HepG2 (cell line): ENCODE measurements around the gene ZNF132. TPM values are rescaled to one million over a fixed set of nuclear protein-coding genes. Genes with fewer than 3 reads are reported as not detected.
A peak's percentile ranks its signal among the peaks of the same experiment; 100 is the strongest.

Experiments used
- ARNT2 ChIP-seq: sonication (generic); formaldehyde crosslinking; IDR thresholded peaks from 2 replicates; pipeline ENCODE4 v1.8.0; 2022; ENCODE audit warnings: mild to moderate bottlenecking, low read depth, missing genetic modification reagents, moderate library complexity
- CC2D1A ChIP-seq: sonication (generic); formaldehyde crosslinking; IDR thresholded peaks from 2 replicates; pipeline ENCODE4 v1.8.1; 2023; ENCODE audit warnings: mild to moderate bottlenecking, missing genetic modification reagents
- FIP1L1 ChIP-seq: fragments of 200-400 bp; formaldehyde crosslinking; IDR thresholded peaks from 2 replicates; pipeline ENCODE4 v1.6.1; 2018; ENCODE audit warnings: low read depth, mild to moderate bottlenecking, low read length, moderate library complexity, borderline replicate concordance; ENCODE audit not compliant: insufficient read depth
- GABPA ChIP-seq, 2 experiments: IDR thresholded peaks; 2 replicates each; pipeline ENCODE4 v1.6.1; 2011 to 2016; ENCODE audit warnings: low read depth in 2 of 2, low read length in 1 of 2, missing biosample characterization in 1 of 2, missing genetic modification characterization in 1 of 2
- IRF2 ChIP-seq: IDR thresholded peaks from 2 replicates; pipeline ENCODE4 v1.6.1; 2018; ENCODE audit warnings: missing genetic modification reagents, missing compliant biosample characterization
- ISL2 ChIP-seq: sonication (generic); formaldehyde crosslinking; IDR thresholded peaks from 2 replicates; pipeline ENCODE4 v1.5.0; 2020; ENCODE audit warnings: missing genetic modification reagents
- JUND ChIP-seq: sonication (generic); formaldehyde crosslinking; IDR thresholded peaks from 2 replicates; pipeline ENCODE4 v1.8.0; 2022; ENCODE audit warnings: mild to moderate bottlenecking, missing genetic modification reagents
- NKX3-1 ChIP-seq: sonication (generic); formaldehyde crosslinking; IDR thresholded peaks from 2 replicates; pipeline ENCODE4 v1.5.0; 2020; ENCODE audit warnings: missing genetic modification reagents
- PAWR ChIP-seq: sonication (generic); formaldehyde crosslinking; IDR thresholded peaks from 2 replicates; pipeline ENCODE4 v1.4.0; 2020; ENCODE audit warnings: missing genetic modification reagents, mild to moderate bottlenecking, borderline replicate concordance
- POLR2A ChIP-seq, 2 experiments: IDR thresholded peaks; 2 replicates each; pipeline ENCODE4 v1.6.1; 2011; ENCODE audit warnings: low read depth in 2 of 2, low read length in 2 of 2, mild to moderate bottlenecking in 1 of 2, moderate library complexity in 1 of 2; ENCODE audit not compliant: insufficient read depth in 1 of 2
- SNAI1 ChIP-seq: sonication (generic); formaldehyde crosslinking; IDR thresholded peaks from 2 replicates; pipeline ENCODE4 v1.5.0; 2020; ENCODE audit warnings: mild to moderate bottlenecking, missing genetic modification reagents, borderline replicate concordance
- ZBTB3 ChIP-seq: sonication (generic); formaldehyde crosslinking; IDR thresholded peaks from 2 replicates; pipeline ENCODE4 v1.4.0; 2020; ENCODE audit warnings: low read depth, mild to moderate bottlenecking, moderate library complexity, missing genetic modification reagents, borderline replicate concordance
- ZKSCAN8 ChIP-seq: IDR thresholded peaks from 2 replicates; pipeline ENCODE4 v1.6.1; 2016; ENCODE audit warnings: borderline replicate concordance, missing genetic modification reagents, missing compliant biosample characterization
- ZNF138 ChIP-seq: sonication (generic); formaldehyde crosslinking; IDR thresholded peaks from 2 replicates; pipeline ENCODE4 v1.5.0; 2020; ENCODE audit warnings: mild to moderate bottlenecking, low read depth, missing genetic modification reagents
- ZNF446 ChIP-seq: sonication (generic); formaldehyde crosslinking; IDR thresholded peaks from 2 replicates; pipeline ENCODE4 v1.5.0; 2020; ENCODE audit warnings: mild to moderate bottlenecking, missing genetic modification reagents
- ZNF570 ChIP-seq: sonication (generic); formaldehyde crosslinking; IDR thresholded peaks from 2 replicates; pipeline ENCODE4 v1.4.0; 2020; ENCODE audit warnings: mild to moderate bottlenecking, missing genetic modification reagents, borderline replicate concordance
- ZNF619 ChIP-seq: sonication (generic); formaldehyde crosslinking; IDR thresholded peaks from 2 replicates; pipeline ENCODE4 v1.4.0; 2020; ENCODE audit warnings: mild to moderate bottlenecking, missing genetic modification reagents
- ZSCAN21 ChIP-seq: sonication (generic); formaldehyde crosslinking; IDR thresholded peaks from 2 replicates; pipeline ENCODE4 v1.8.0; 2022; ENCODE audit warnings: mild to moderate bottlenecking, missing genetic modification reagents, moderate library complexity, borderline replicate concordance
- ZSCAN29 ChIP-seq: sonication (generic); formaldehyde crosslinking; conservative IDR thresholded peaks from 2 replicates; pipeline ENCODE4 v1.4.0; 2020; ENCODE audit warnings: mild to moderate bottlenecking, missing genetic modification reagents
- polyA plus RNA-seq, 8 experiments: library from polyadenylated mRNA; depleted of rRNA in 3 of 8; stranded (reverse) in 7 of 8; unstranded in 1 of 8; fragments of >200 nt; fragmentation: Illumina TruSeq in 4 of 8; extraction: Trizol in 4 of 8; gene quantifications; 2 replicates each; pipeline versions ENCODE4 v1.2.1 to v1.2.3, GENCODE V29; 2011 to 2016; ENCODE audit warnings: low read depth in 4 of 8, missing spikeins in 1 of 8, mixed read lengths in 1 of 8; ENCODE audit not compliant: insufficient read depth in 1 of 8
- total RNA-seq, 5 experiments: library from RNA; depleted of rRNA; stranded (reverse); fragments of >200 nt; fragmentation: Illumina TruSeq; extraction: Trizol; gene quantifications; 2 replicates each; pipeline ENCODE4 v1.2.3, GENCODE V29; 2016; ENCODE audit warnings: low read depth in 1 of 5
- TF ChIP-seq, protein P1 (sequence below): sonication (generic); formaldehyde crosslinking; IDR thresholded peaks from 2 replicates; pipeline ENCODE4 v1.4.0; 2020; ENCODE audit warnings: missing genetic modification reagents
- TF ChIP-seq, protein P2 (sequence below): sonication (generic); formaldehyde crosslinking; IDR thresholded peaks from 2 replicates; pipeline ENCODE4; 2020; ENCODE audit warnings: missing genetic modification reagents, mild to moderate bottlenecking, borderline replicate concordance
- TF ChIP-seq, protein P3 (sequence below): IDR thresholded peaks from 2 replicates; pipeline ENCODE4 v1.6.1; 2016; ENCODE audit warnings: low read depth, control low read depth
- TF ChIP-seq, protein P4 (sequence below): sonication (generic); formaldehyde crosslinking; IDR thresholded peaks from 2 replicates; pipeline ENCODE4 v1.8.0; 2022; ENCODE audit warnings: mild to moderate bottlenecking, missing genetic modification reagents, moderate library complexity

Gene ZNF132
- total and polyA plus RNA-seq, 2 of the 13 experiments (the other 11 are each of a cell fraction or from before 2014, with no cell fraction given) = not detected

DNA sequence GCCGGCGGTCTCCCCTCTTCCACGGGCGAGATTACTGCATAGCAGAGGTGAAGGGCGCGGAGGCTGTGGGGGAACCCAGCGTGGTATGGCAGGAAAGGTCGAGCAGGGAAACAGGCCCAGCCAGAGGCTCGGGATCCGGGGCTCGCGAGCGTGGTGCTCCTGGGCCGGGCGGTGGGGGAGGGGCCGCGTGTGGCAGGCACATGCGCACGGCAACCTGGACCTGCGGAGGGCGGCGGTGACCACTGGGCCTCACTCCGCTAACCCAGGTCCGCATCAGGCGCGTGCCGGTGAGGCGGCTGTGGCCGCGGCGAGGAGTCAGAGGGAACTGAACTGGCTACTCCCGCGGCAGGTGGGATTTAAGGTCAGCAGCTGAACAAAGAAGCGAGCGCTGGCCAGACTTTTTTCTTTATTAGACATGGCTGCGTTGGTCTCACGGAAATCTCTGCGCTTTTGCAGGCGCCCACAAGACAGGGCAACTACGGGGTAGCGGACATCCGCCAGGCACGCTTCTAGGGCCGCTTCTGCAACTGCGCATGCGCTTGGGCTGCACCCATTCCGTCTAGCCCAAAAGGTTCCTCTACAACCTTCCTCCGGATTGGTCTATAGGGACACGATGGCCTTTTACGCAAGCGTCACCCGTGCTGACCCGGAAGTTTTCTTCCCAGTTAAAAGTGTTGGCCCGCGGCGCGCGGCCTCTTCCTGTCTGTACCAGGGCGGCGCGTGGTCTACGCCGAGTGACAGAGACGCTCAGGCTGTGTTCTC is 53.2 kb downstream of the ZNF132 start, which contains the start of gene RPS5 (continued):
- TF ChIP-seq ZKSCAN8 (CRISPR knock-in tag) (peak; percentile 59; the same call in 1 of the 2 replicates), NKX3-1 (CRISPR knock-in tag) (peak; percentile 76; the same call in 1 of the 2 replicates), ZNF619 (CRISPR knock-in tag) (no peak), PAWR (CRISPR knock-in tag) (no peak), ZBTB3 (CRISPR knock-in tag) (0 out of 2 replicates have a peak, but pooled peaks have one; percentile 47), POLR2A (IDR thresholded peaks at IDR 0.05; ENCODE audit: insufficient read depth in 1 of 2, low read depth in 2 of 2, low read length in 2 of 2) (peak; percentile 85 to 98), IRF2 (peak; percentile 87), JUND (CRISPR knock-in tag) (0 out of 2 replicates have a peak, but pooled peaks have one; percentile 33), ZNF138 (CRISPR knock-in tag) (peak; percentile 84; the same call in 1 of the 2 replicates), ZNF570 (CRISPR knock-in tag) (peak; percentile 35; the same call in 1 of the 2 replicates), ZSCAN29 (peak; percentile 48; the same call in 1 of the 2 replicates), SNAI1 (CRISPR knock-in tag) (peak; percentile 86), ISL2 (CRISPR knock-in tag) (peak; percentile 29; the same call in 1 of the 2 replicates), FIP1L1 (peak; percentile 32; the same call in 1 of the 2 replicates), ARNT2 (CRISPR knock-in tag) (peak; percentile 76), GABPA (IDR thresholded peaks at IDR 0.05; ENCODE audit: low read depth, low read length) (peak; percentile 82), GABPA (CRISPR knock-in tag; IDR thresholded peaks at IDR 0.05; ENCODE audit: low read depth) (peak; percentile 97), ZNF446 (CRISPR knock-in tag) (no peak; the same call in 1 of the 2 replicates), CC2D1A (no peak), ZSCAN21 (CRISPR knock-in tag) (peak; percentile 47)
- TF ChIP-seq, protein P1, sequence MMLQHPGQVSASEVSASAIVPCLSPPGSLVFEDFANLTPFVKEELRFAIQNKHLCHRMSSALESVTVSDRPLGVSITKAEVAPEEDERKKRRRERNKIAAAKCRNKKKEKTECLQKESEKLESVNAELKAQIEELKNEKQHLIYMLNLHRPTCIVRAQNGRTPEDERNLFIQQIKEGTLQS (CRISPR knock-in tag) = 0 out of 2 replicates have a peak, but pooled peaks have one; percentile 24
- TF ChIP-seq, protein P2, sequence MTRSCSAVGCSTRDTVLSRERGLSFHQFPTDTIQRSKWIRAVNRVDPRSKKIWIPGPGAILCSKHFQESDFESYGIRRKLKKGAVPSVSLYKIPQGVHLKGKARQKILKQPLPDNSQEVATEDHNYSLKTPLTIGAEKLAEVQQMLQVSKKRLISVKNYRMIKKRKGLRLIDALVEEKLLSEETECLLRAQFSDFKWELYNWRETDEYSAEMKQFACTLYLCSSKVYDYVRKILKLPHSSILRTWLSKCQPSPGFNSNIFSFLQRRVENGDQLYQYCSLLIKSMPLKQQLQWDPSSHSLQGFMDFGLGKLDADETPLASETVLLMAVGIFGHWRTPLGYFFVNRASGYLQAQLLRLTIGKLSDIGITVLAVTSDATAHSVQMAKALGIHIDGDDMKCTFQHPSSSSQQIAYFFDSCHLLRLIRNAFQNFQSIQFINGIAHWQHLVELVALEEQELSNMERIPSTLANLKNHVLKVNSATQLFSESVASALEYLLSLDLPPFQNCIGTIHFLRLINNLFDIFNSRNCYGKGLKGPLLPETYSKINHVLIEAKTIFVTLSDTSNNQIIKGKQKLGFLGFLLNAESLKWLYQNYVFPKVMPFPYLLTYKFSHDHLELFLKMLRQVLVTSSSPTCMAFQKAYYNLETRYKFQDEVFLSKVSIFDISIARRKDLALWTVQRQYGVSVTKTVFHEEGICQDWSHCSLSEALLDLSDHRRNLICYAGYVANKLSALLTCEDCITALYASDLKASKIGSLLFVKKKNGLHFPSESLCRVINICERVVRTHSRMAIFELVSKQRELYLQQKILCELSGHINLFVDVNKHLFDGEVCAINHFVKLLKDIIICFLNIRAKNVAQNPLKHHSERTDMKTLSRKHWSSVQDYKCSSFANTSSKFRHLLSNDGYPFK (CRISPR knock-in tag) = peak; percentile 80; the same call in 1 of the 2 replicates
- TF ChIP-seq, protein P3, sequence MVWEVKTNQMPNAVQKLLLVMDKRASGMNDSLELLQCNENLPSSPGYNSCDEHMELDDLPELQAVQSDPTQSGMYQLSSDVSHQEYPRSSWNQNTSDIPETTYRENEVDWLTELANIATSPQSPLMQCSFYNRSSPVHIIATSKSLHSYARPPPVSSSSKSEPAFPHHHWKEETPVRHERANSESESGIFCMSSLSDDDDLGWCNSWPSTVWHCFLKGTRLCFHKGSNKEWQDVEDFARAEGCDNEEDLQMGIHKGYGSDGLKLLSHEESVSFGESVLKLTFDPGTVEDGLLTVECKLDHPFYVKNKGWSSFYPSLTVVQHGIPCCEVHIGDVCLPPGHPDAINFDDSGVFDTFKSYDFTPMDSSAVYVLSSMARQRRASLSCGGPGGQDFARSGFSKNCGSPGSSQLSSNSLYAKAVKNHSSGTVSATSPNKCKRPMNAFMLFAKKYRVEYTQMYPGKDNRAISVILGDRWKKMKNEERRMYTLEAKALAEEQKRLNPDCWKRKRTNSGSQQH (CRISPR knock-in tag) = peak; percentile 77; the same call in 1 of the 2 replicates
- TF ChIP-seq, protein P4, sequence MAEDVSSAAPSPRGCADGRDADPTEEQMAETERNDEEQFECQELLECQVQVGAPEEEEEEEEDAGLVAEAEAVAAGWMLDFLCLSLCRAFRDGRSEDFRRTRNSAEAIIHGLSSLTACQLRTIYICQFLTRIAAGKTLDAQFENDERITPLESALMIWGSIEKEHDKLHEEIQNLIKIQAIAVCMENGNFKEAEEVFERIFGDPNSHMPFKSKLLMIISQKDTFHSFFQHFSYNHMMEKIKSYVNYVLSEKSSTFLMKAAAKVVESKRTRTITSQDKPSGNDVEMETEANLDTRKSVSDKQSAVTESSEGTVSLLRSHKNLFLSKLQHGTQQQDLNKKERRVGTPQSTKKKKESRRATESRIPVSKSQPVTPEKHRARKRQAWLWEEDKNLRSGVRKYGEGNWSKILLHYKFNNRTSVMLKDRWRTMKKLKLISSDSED (CRISPR knock-in tag) = peak; percentile 84; the same call in 1 of the 2 replicates
